Measurements from ENCODE around the gene SOX12.

SOX12 gene

DNA sequence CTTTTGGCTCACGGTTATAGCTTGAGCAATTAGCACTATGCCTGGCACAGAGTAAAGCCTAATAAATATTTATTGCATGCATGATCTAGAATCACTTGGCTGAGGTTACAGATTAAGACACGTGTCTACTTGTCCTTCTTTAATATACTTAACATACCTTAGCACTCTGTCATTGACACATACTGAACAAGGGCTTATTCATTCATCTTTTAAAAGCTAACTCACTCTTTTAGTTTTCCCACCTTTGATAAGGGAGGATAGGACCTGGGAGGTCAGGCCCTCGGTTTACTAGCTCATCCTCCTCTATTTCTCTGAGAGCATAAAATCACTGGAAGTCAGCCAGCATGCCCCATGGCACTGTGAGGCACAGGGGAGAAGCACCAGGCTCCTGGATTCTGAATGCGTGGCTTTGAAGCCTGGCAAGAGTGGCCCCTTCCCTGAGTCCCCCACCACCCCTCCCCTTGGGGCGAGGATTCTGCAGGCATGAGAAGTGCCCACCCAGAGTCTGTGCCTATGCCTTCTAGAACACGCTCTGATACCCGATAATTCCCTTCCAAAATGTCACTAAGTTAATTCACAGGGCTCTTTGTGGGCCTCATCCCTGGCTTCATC is 16.8 kb upstream of the SOX12 start:
- Histone ChIP-seq H3K9me3 (ENCODE audit: control insufficient read depth, low read length) (no peaks in the 10 kb centered on the region), H3K36me3 (ENCODE audit: control insufficient read depth, insufficient read depth, low read length, severe bottlenecking) (no peaks in the 10 kb centered on the region), H3K4me1 (ENCODE audit: control insufficient read depth, insufficient read depth, low read length) (peaks cover 18% of the 10 kb centered on the region), H3K9ac (ENCODE audit: low read length) (no peak overlapping the region), H3K4me3 (ENCODE audit: low read length) (no peak overlapping the region), H3K27me3 (replicated peaks; ENCODE audit: control insufficient read depth, insufficient read depth, low read length) (no peaks in the 10 kb centered on the region)
- no peak for DNase-seq (ENCODE audit: low read depth)

DNA sequence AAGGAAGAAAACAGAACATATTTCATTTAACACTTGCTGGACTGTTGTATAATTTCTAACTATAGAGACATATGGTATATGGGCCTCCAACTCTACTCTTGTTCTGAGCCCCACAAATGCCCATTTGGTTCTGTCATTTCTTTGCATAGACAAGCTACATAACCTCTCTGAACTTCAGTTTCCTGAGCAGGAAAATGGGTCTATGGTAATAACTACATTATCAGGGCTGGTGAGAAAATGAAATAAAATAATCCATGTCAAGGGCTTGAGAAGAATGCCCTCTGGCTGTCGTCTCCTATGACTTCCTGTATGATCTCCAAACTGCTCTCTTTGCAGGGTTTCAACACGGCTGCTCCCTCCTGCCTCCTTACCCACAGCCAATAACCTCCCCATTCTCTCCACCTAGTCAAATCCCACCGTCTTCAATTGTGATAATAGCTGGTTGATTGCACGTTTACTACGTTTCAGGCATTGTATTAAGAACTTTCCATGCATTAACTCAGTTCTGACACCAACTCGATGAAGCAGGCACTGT is 16.0 kb upstream of the SOX12 start:
- no peaks in the 10 kb centered on the region for H3K9me3 ChIP-seq (ENCODE audit: control insufficient read depth, low read length)
- H3K4me1 ChIP-seq (ENCODE audit: control insufficient read depth, insufficient read depth, low read length): peaks cover 26% of the 10 kb centered on the region
- peak; percentile 72 for DNase-seq (ENCODE audit: low read depth)
- H3K4me3 ChIP-seq (ENCODE audit: low read length): peak overlapping the region; percentile 78
- H3K27me3 ChIP-seq (replicated peaks; ENCODE audit: control insufficient read depth, insufficient read depth, low read length): no peaks in the 10 kb centered on the region
- H3K9ac ChIP-seq (ENCODE audit: low read length): peak overlapping the region; percentile 81
- H3K36me3 ChIP-seq (ENCODE audit: control insufficient read depth, insufficient read depth, low read length, severe bottlenecking): no peaks in the 10 kb centered on the region

DNA sequence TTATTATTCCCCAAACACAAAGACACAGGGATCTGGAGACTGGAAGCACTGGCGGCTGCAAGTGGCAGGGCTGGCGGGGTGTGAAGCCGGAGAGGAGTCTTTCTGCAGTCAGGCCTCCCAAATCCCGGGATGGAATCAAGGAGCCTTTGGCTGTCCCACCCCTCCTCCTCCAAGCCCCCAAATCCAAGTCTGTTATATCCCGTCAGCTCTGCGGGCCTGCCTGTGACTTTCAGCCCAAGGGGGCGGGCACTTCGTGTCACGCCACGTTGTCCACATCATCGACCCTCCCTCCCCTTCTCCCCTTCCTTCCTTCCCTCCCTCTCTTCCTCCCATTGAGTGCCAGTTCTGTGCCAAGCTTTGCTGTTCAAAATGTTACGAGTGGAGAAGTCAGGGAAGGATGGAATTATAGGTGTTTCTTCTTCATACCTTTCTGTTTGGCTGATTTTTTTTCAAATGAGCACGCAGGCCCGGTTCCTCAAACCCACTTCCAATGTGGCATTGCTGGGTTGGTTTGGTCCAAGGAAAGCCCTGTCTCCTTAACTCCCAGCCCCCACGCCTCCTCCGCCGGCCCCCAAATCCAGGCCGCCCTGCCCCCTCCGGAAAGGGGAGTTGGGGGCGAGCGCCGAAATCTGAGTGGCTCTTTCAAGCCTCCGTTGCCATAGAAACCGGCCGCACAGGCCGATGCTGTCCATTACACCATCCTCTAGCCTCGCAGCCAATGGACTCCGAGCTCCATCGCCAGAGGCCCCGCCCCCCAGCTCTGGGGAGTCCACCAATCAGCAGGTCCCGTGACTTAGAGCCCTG is 15.3 kb upstream of the SOX12 start:
- Histone ChIP-seq H3K27me3 (replicated peaks; ENCODE audit: control insufficient read depth, insufficient read depth, low read length) (no peaks in the 10 kb centered on the region), H3K4me3 (ENCODE audit: low read length) (peak overlapping the region; percentile 78), H3K36me3 (ENCODE audit: control insufficient read depth, insufficient read depth, low read length, severe bottlenecking) (no peaks in the 10 kb centered on the region), H3K4me1 (ENCODE audit: control insufficient read depth, insufficient read depth, low read length) (peaks cover 26% of the 10 kb centered on the region), H3K9me3 (ENCODE audit: control insufficient read depth, low read length) (no peaks in the 10 kb centered on the region), H3K9ac (ENCODE audit: low read length) (peak overlapping the region; percentile 81)
- peak; percentile 100 for DNase-seq (ENCODE audit: low read depth)

DNA sequence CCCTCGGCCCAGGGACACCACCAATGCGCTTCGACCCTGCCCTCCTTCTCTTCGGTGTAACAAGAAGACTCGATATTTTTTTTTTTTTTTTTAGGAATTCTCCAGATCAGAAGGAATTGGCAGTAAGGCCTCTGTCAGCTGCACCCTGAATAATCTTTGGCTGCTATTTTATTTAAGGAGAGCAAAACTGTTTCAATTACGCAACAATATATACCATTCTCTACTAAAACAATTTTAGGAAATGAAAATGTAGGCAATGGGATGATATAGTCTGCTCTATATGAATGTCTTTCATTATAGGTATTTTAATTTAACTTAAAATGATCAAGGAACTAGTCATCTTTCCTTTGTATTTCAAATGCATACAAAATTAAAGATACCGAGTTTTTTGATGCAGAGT is 14.7 kb upstream of the SOX12 start:
- no peak for DNase-seq (ENCODE audit: low read depth)
- Histone ChIP-seq H3K27me3 (replicated peaks; ENCODE audit: control insufficient read depth, insufficient read depth, low read length) (no peaks in the 10 kb centered on the region), H3K36me3 (ENCODE audit: control insufficient read depth, insufficient read depth, low read length, severe bottlenecking) (no peaks in the 10 kb centered on the region), H3K9me3 (ENCODE audit: control insufficient read depth, low read length) (no peaks in the 10 kb centered on the region), H3K4me3 (ENCODE audit: low read length) (peak overlapping the region; percentile 67), H3K9ac (ENCODE audit: low read length) (peak overlapping the region; percentile 66), H3K4me1 (ENCODE audit: control insufficient read depth, insufficient read depth, low read length) (peaks cover 26% of the 10 kb centered on the region)

DNA sequence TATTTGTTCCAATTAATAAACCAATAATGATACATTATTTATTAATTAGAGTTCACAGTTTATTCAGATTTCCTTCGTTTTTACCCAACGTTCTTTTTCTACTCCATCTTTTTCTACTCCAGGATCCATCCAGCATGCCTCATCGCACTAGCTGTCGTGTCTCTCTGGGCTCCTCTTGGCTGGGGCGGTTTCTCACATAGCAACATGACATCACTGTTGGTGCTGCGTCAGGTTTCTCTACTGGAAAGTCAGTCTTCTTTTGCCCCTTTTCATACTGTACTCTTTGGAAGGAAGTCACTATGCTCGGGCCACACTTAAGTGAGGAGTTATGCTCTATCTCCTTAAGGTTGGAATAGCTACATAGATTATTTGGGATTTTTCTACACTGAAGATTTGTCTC is 13.7 kb upstream of the SOX12 start:
- H3K36me3 ChIP-seq (ENCODE audit: control insufficient read depth, insufficient read depth, low read length, severe bottlenecking): no peaks in the 10 kb centered on the region
- H3K4me1 ChIP-seq (ENCODE audit: control insufficient read depth, insufficient read depth, low read length): peaks cover 26% of the 10 kb centered on the region
- no peaks in the 10 kb centered on the region for H3K9me3 ChIP-seq (ENCODE audit: control insufficient read depth, low read length)
- no peak for DNase-seq (ENCODE audit: low read depth)
- H3K27me3 ChIP-seq (replicated peaks; ENCODE audit: control insufficient read depth, insufficient read depth, low read length): no peaks in the 10 kb centered on the region
- no peak overlapping the region for H3K9ac ChIP-seq (ENCODE audit: low read length)
- H3K4me3 ChIP-seq (ENCODE audit: low read length): no peak overlapping the region

DNA sequence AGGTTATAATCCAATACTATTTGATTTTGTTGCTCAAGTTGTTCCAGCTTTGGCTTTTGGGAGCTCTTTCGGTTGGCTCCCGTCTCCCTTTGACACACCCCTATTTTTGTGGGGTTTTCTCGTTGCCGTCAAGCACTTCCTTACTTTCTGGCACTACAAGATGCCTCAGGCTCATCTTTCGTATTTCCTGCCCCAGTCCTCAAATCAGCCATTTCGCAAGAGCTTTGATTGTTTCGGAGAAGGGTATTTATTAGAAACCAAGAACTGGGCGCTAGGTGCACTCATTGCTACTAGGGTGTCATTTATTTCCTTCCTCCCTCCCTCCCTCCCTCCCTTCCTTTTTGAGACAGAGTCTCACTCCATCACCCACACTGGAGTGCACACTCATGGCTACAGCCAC is 13.3 kb upstream of the SOX12 start:
- no peaks in the 10 kb centered on the region for H3K9me3 ChIP-seq (ENCODE audit: control insufficient read depth, low read length)
- DNase-seq (ENCODE audit: low read depth): no peak
- H3K4me3 ChIP-seq (ENCODE audit: low read length): no peak overlapping the region

DNA sequence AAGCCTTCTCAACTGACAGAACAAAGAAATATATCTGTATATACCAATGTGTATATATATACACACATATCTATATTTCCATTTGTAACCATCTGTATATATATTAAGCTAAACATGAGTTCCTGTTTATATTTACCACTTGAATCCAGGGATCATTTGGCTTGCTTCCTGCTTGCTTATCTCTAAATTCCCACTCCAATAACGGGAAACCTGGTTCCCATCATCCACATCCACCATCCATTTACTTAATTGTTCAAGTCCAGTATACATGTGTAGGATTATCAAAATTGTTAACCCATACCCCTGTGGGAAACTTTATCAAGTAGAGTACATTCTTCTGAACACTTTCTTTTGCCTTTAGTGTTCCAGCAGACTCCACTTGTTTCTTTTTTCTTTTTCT is 12.5 kb upstream of the SOX12 start:
- Histone ChIP-seq H3K4me3 (ENCODE audit: low read length) (no peak overlapping the region), H3K36me3 (ENCODE audit: control insufficient read depth, insufficient read depth, low read length, severe bottlenecking) (no peaks in the 10 kb centered on the region), H3K27me3 (replicated peaks; ENCODE audit: control insufficient read depth, insufficient read depth, low read length) (no peaks in the 10 kb centered on the region), H3K4me1 (ENCODE audit: control insufficient read depth, insufficient read depth, low read length) (peaks cover 26% of the 10 kb centered on the region), H3K9ac (ENCODE audit: low read length) (no peak overlapping the region), H3K9me3 (ENCODE audit: control insufficient read depth, low read length) (no peaks in the 10 kb centered on the region)
- DNase-seq (ENCODE audit: low read depth): no peak

More for the DNA sequence above, 13.3 kb upstream of the SOX12 start:
- peaks cover 26% of the 10 kb centered on the region for H3K4me1 ChIP-seq (ENCODE audit: control insufficient read depth, insufficient read depth, low read length)
- no peaks in the 10 kb centered on the region for H3K36me3 ChIP-seq (ENCODE audit: control insufficient read depth, insufficient read depth, low read length, severe bottlenecking)
- H3K9ac ChIP-seq (ENCODE audit: low read length): no peak overlapping the region
- no peaks in the 10 kb centered on the region for H3K27me3 ChIP-seq (replicated peaks; ENCODE audit: control insufficient read depth, insufficient read depth, low read length)

DNA sequence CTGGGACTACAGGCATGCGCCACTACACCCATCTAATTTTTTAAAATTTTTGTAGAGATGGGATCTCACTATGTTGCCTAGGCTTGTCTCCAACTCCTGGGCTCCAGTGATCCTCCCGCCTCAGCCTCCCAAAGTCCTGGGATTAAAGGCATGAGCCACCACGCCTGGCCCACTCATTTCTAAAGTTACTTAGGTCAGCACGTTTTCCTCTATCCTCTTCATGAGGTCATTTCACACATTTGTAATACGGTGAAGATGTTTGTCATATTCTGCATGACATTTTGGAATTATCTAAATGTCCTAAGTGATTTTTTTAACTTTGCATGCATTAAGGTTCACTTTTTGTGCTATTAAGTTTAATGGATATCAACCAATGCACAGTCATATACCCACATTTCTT is 11.9 kb upstream of the SOX12 start:
- Histone ChIP-seq H3K4me3 (ENCODE audit: low read length) (no peak overlapping the region), H3K9ac (ENCODE audit: low read length) (no peak overlapping the region), H3K9me3 (ENCODE audit: control insufficient read depth, low read length) (no peaks in the 10 kb centered on the region), H3K4me1 (ENCODE audit: control insufficient read depth, insufficient read depth, low read length) (peaks cover 26% of the 10 kb centered on the region), H3K27me3 (replicated peaks; ENCODE audit: control insufficient read depth, insufficient read depth, low read length) (no peaks in the 10 kb centered on the region), H3K36me3 (ENCODE audit: control insufficient read depth, insufficient read depth, low read length, severe bottlenecking) (no peaks in the 10 kb centered on the region)
- no peak for DNase-seq (ENCODE audit: low read depth)

DNA sequence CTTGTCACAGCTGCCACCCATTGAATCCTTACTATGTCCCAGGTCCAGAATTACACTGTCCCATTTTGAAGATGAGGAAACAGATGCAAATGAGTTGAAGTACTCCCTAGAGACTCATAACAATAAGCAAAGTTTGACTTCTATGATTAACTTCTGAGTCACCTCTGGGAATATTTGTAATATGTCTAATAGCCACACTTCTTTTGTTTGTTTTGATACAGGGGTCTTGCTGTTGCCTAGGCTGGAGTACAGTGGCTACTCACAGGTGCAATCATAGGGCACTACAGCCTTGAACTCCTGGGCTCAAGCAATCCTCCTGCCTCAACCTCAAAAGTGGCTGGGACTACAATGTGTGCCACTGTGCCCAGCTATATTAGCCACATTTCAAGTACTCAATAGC is 11.4 kb upstream of the SOX12 start:
- no peak overlapping the region for H3K9ac ChIP-seq (ENCODE audit: low read length)
- DNase-seq (ENCODE audit: low read depth): no peak
- H3K4me1 ChIP-seq (ENCODE audit: control insufficient read depth, insufficient read depth, low read length): peaks cover 25% of the 10 kb centered on the region
- no peaks in the 10 kb centered on the region for H3K36me3 ChIP-seq (ENCODE audit: control insufficient read depth, insufficient read depth, low read length, severe bottlenecking)
- H3K9me3 ChIP-seq (ENCODE audit: control insufficient read depth, low read length): no peaks in the 10 kb centered on the region
- H3K27me3 ChIP-seq (replicated peaks; ENCODE audit: control insufficient read depth, insufficient read depth, low read length): no peaks in the 10 kb centered on the region
- H3K4me3 ChIP-seq (ENCODE audit: low read length): no peak overlapping the region

DNA sequence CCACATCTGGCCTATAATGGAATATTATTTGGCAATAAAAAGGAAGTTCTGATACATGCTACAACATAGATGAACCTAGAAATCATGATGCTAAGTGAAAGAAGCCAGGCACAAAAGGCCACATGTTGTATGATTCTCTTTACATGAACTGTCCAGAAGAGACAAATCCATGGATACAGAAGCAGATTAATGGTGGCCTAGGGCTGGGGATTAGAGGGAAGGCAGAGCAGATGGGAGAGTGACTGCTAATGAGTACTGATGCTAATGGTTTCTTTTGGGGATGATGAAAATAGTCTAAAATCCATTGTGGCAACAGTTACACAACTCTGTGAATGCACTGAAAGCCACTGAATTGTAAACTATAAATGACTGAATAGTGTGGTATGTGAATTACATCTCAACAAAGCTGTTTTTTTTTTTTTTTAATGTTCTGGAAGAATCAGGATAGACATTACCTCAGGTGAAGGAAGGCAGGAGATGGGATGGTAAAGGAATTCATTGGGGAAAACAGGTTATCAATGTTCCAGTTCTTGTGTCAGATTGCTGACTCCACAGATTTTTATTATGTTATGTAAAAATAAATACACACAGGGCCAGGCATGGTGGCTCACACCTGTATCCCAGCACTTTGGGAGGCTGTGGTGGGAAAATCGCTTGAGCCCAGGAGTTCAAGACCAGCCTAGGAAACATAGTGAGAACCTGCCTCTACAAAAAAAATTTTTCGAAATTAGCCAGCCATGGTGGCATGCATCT is 8.9 kb upstream of the SOX12 start:
- H3K9ac ChIP-seq (ENCODE audit: low read length): no peak overlapping the region
- H3K36me3 ChIP-seq (ENCODE audit: control insufficient read depth, insufficient read depth, low read length, severe bottlenecking): no peaks in the 10 kb centered on the region
- no peaks in the 10 kb centered on the region for H3K9me3 ChIP-seq (ENCODE audit: control insufficient read depth, low read length)
- H3K27me3 ChIP-seq (replicated peaks; ENCODE audit: control insufficient read depth, insufficient read depth, low read length): no peaks in the 10 kb centered on the region
- peak; percentile 57 for DNase-seq (ENCODE audit: low read depth)
- peaks cover 8% of the 10 kb centered on the region for H3K4me1 ChIP-seq (ENCODE audit: control insufficient read depth, insufficient read depth, low read length)
- no peak overlapping the region for H3K4me3 ChIP-seq (ENCODE audit: low read length)

All from adipocyte (in vitro differentiated cells).